HCT116 (cell line): ENCODE results near the gene SCN1B. TPM values are rescaled to one million over a fixed set of nuclear protein-coding genes. Genes with fewer than 3 reads are reported as not detected.

Experiments
- ATAC-seq: fragments of 200-7000 bp; cut with Tn5 transposase; 2 replicates; pipeline ENCODE4 v1.9.1; 2020; ENCODE audit warnings: mild to moderate bottlenecking, moderate library complexity
- BruUV-seq: library from RNA; stranded (reverse); fragments of 400-500 nt; replicated peaks from 2 replicates; lab custom pipeline; 2021; lab: Mats Ljungman, UMichigan
- CTCF ChIA-PET: fragments of 300-600 bp; sonication (Branson Sonifier 250); formaldehyde crosslinking; loops from one replicate; lab custom pipeline; 2021; ENCODE audit warnings: antibody characterized with exemption; lab: Charles Lee
- POLR2A ChIA-PET: fragments of 300-600, 350-600 bp; sonication (Branson Sonifier 250); formaldehyde crosslinking; loops from one replicate; lab custom pipeline; 2021; ENCODE audit warnings: antibody characterized with exemption; lab: Charles Lee
- RAD21 ChIA-PET, 2 experiments: fragments of 300-600 bp; sonication (Branson Sonifier 250); formaldehyde crosslinking; loops; one replicate each; lab custom pipeline; 2023; ENCODE audit warnings: low total read pairs in 2 of 2; ENCODE audit not compliant: uncharacterized antibody in 2 of 2, unreplicated experiment in 2 of 2, low non-redundant PET in 1 of 2; lab: Charles Lee
- DNase-seq: peaks from one replicate; pipeline ENCODE4 v3.0.0-alpha.2; 2010; ENCODE audit warnings: low read depth, low spot score
- H2AFZ ChIP-seq: fragments of 200-600 bp; shearing (Covaris generic), sonication (generic); 2 replicates; pipeline ENCODE4 v1.6.1; 2017; ENCODE audit warnings: low read depth, mixed run types, mixed read lengths, antibody characterized with exemption, low read length; ENCODE audit not compliant: poor library complexity, severe bottlenecking
- H3K27ac ChIP-seq: 2 replicates; pipeline ENCODE4 v1.5.1; 2012; ENCODE audit warnings: low read depth, low read length
- H3K27me3 ChIP-seq: fragments of 200-600 bp; sonication (generic); 2 replicates; pipeline ENCODE4 v1.6.1; 2016; ENCODE audit warnings: mixed run types, low read length, mixed read lengths; ENCODE audit not compliant: insufficient read depth
- H3K36me3 ChIP-seq, 2 experiments: fragments of 200-500 bp in 1 of 2; fragments of 200-600 bp in 1 of 2; sonication (Bioruptor generic) in 1 of 2; sonication (generic) in 1 of 2; 2 replicates each; pipeline versions ENCODE4 v1.5.1 to v1.6.1; 2014 to 2016; ENCODE audit warnings: low read length in 2 of 2, inconsistent platforms in 1 of 2, mixed read lengths in 1 of 2, mixed run types in 1 of 2; ENCODE audit not compliant: insufficient read depth in 2 of 2, control insufficient read depth in 1 of 2
- H3K4me1 ChIP-seq, 2 experiments: fragments of 200-600 bp in 1 of 2; sonication (generic) in 1 of 2; 2 replicates each; pipeline versions ENCODE4 v1.5.1 to v1.6.1; 2012 to 2017; ENCODE audit warnings: low read length in 2 of 2, inconsistent platforms in 1 of 2, mild to moderate bottlenecking in 1 of 2, mixed read lengths in 1 of 2, mixed run types in 1 of 2, moderate library complexity in 1 of 2; ENCODE audit not compliant: insufficient read depth in 2 of 2, control insufficient read depth in 1 of 2
- H3K4me2 ChIP-seq: fragments of 200-600 bp; sonication (generic); 2 replicates; pipeline ENCODE4 v1.6.1; 2017; ENCODE audit warnings: mixed run types, low read length, mixed read lengths
- H3K4me3 ChIP-seq, 2 experiments: fragments of 200-600 bp in 1 of 2; sonication (generic) in 1 of 2; replicated peaks in 1 of 2; 2 replicates each; pipeline ENCODE4 v1.5.1; 2011 to 2016; ENCODE audit warnings: low read length in 2 of 2, control low read depth in 1 of 2, low read depth in 1 of 2, mild to moderate bottlenecking in 1 of 2, mixed read lengths in 1 of 2, mixed run types in 1 of 2
- H3K79me2 ChIP-seq: fragments of 200-600 bp; sonication (generic); 2 replicates; pipeline ENCODE4 v1.6.1; 2017; ENCODE audit warnings: mild to moderate bottlenecking, mixed run types, low read length, moderate library complexity, mixed read lengths; ENCODE audit not compliant: insufficient read depth
- H3K9ac ChIP-seq: fragments of 200-600 bp; sonication (generic); 2 replicates; pipeline ENCODE4 v1.6.1; 2016; ENCODE audit warnings: low read length, mixed read lengths
- H3K9me2 ChIP-seq: fragments of 200-600 bp; sonication (generic), shearing (Covaris generic); 2 replicates; pipeline ENCODE4 v1.6.1; 2017; ENCODE audit warnings: mixed run types, mild to moderate bottlenecking, moderate library complexity; ENCODE audit not compliant: insufficient read depth
- H3K9me3 ChIP-seq, 2 experiments: fragments of 200-500 bp in 1 of 2; fragments of 200-600 bp in 1 of 2; sonication (Bioruptor generic) in 1 of 2; sonication (generic) in 1 of 2; 2 replicates each; pipeline ENCODE4 v1.6.1; 2014 to 2017; ENCODE audit warnings: low read length in 2 of 2, mixed read lengths in 2 of 2, inconsistent platforms in 1 of 2, low read depth in 1 of 2, mild to moderate bottlenecking in 1 of 2, mixed run types in 1 of 2, moderate library complexity in 1 of 2; ENCODE audit not compliant: control insufficient read depth in 1 of 2, insufficient read depth in 1 of 2
- H4K20me1 ChIP-seq: fragments of 200-600 bp; sonication (generic), shearing (Covaris generic); 2 replicates; pipeline ENCODE4 v1.6.1; 2017; ENCODE audit warnings: mixed run types, mild to moderate bottlenecking, moderate library complexity; ENCODE audit not compliant: insufficient read depth
- CBX3 ChIP-seq: IDR thresholded peaks from 2 replicates; pipeline ENCODE4 v1.6.1; 2012; ENCODE audit warnings: low read depth
- CEBPB ChIP-seq: IDR thresholded peaks from 2 replicates; pipeline ENCODE4 v1.6.1; 2012; ENCODE audit warnings: low read depth
- CTCF ChIP-seq, 3 experiments: fragments of 200-600 bp in 1 of 3; sonication (generic) in 1 of 3; IDR thresholded peaks in 2 of 3; conservative IDR thresholded peaks in 1 of 3; 2 replicates each; pipeline ENCODE4 v1.5.1; 2012 to 2017; ENCODE audit warnings: low read depth in 2 of 3, low read length in 2 of 3, antibody characterized with exemption in 1 of 3, borderline replicate concordance in 1 of 3, control low read depth in 1 of 3, mild to moderate bottlenecking in 1 of 3, mixed read lengths in 1 of 3, mixed run types in 1 of 3, moderate library complexity in 1 of 3; ENCODE audit not compliant: insufficient read depth in 1 of 3
- EGR1 ChIP-seq: IDR thresholded peaks from 2 replicates; pipeline ENCODE4 v1.6.1; 2012; ENCODE audit warnings: low read depth
- ELF1 ChIP-seq: IDR thresholded peaks from 2 replicates; pipeline ENCODE4 v1.6.1; 2012; ENCODE audit warnings: low read depth, borderline replicate concordance
- EZH2phosphoT487 ChIP-seq: fragments of 200-600 bp; IDR thresholded peaks from 2 replicates; pipeline ENCODE4 v1.6.1; 2018; ENCODE audit warnings: antibody characterized with exemption, borderline replicate concordance
- FOSL1 ChIP-seq: IDR thresholded peaks from 2 replicates; pipeline ENCODE4 v1.6.1; 2012; ENCODE audit warnings: low read depth
- JUND ChIP-seq: IDR thresholded peaks from 2 replicates; pipeline ENCODE4 v1.6.1; 2012
- POLR2AphosphoS5 ChIP-seq: IDR thresholded peaks from 2 replicates; pipeline ENCODE4 v1.6.1; 2011; ENCODE audit warnings: mild to moderate bottlenecking, low read depth, low read length, moderate library complexity
- RAD21 ChIP-seq: IDR thresholded peaks from 2 replicates; pipeline ENCODE4 v1.6.1; 2012; ENCODE audit warnings: low read depth, mild to moderate bottlenecking
- SIN3A ChIP-seq: IDR thresholded peaks from 2 replicates; pipeline ENCODE4 v1.6.1; 2012; ENCODE audit warnings: low read depth
- SP1 ChIP-seq: IDR thresholded peaks from 2 replicates; pipeline ENCODE4 v1.6.1; 2012; ENCODE audit warnings: low read depth
- SRF ChIP-seq: IDR thresholded peaks from 2 replicates; pipeline ENCODE4 v1.6.1; 2012; ENCODE audit warnings: low read depth
- YY1 ChIP-seq: IDR thresholded peaks from 2 replicates; pipeline ENCODE4 v1.6.1; 2011; ENCODE audit warnings: low read length, low read depth, moderate library complexity, mild to moderate bottlenecking; ENCODE audit not compliant: insufficient replicate concordance; ENCODE audit errors: extremely low read depth
- ZFX ChIP-seq: fragments of 450-650 bp; IDR thresholded peaks from 2 replicates; pipeline ENCODE4 v1.6.1; 2017
- intact Hi-C: fragments of 100-400 bp; cut with micrococcal nuclease; formaldehyde crosslinking; loops from 2 replicates; pipeline ENCODE4 v1.10.0; 2022
- total RNA-seq: library from RNA; stranded (reverse); gene quantifications from one replicate; pipeline ENCODE4 v1.2.1, GENCODE V29; 2021; ENCODE audit not compliant: unreplicated experiment
- TF ChIP-seq, protein P1 (sequence below): IDR thresholded peaks from 2 replicates; pipeline ENCODE4 v1.6.1; 2012; ENCODE audit warnings: low read depth

The SCN1B gene
- total RNA-seq, 1 experiment from 2014 or later = 6.6 TPM

DNA sequence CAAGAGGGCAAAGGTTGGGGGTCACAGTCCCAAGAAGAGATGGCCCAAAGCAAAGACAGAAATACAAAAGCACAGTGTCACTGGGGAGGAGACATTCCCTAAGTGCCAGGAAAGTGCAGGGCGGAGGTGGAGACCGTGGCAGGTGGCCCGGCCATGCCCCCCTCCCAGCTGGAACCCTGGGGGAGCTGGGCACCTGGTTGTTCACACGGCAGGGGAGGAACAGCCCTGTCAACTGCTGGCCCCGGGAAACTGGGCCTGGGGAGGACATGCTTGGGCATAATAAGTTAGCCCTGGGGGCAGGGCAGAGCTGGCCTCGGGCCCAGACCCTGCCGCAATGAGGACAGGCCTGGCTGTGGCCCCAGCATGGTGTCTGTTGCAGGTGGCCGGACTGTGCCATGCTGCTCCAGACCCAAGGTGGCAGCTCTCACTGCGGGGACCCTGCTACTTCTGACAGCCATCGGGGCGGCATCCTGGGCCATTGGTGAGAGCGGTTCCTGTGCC lies 18.7 kb downstream of the SCN1B start:
- Histone ChIP-seq H2AFZ (no peak overlapping the region), H4K20me1 (no peaks in the 10 kb centered on the region), H3K27ac (no peak overlapping the region), H3K4me1 (no peaks in the 10 kb centered on the region), H3K4me2 (no peak overlapping the region), H3K36me3 (no peaks in the 10 kb centered on the region), H3K4me3 (no peak overlapping the region), H3K9me3 (no peaks in the 10 kb centered on the region), H3K9ac (no peak overlapping the region), H3K79me2 (no peaks in the 10 kb centered on the region), H3K9me2 (no peaks in the 10 kb centered on the region), H3K27me3 (no peaks in the 10 kb centered on the region)
- no peak for DNase-seq
- BruUV-seq = no TSS peak
- RAD21 ChIA-PET = no interaction called here
- ATAC-seq = no peak
- CTCF ChIA-PET = interaction anchor here (1.1 to 3.9 kb wide), 3 partner anchors 9 to 93 kb away, joined by 3 to 13 read pairs (median 4); no protein-coding TSS in a partner anchor
- intact Hi-C loops = no loop called here
- POLR2A ChIA-PET = no interaction called here
- TF ChIP-seq CEBPB (no peak), SIN3A (no peak), FOSL1 (no peak), ZFX (no peak), YY1 (no peak), ELF1 (no peak), SP1 (no peak), EGR1 (no peak), POLR2AphosphoS5 (no peak), CBX3 (no peak), JUND (no peak), RAD21 (no peak), SRF (no peak), CTCF (IDR thresholded peaks at IDR 0.05 in 2 of 3, conservative IDR thresholded peaks at IDR 0.05 in 1 of 3; ENCODE audit: borderline replicate concordance in 1 of 3, insufficient read depth in 1 of 3, low read depth in 2 of 3, low read length in 2 of 3) (no peak), EZH2phosphoT487 (no peak)
- TF ChIP-seq, protein P1, sequence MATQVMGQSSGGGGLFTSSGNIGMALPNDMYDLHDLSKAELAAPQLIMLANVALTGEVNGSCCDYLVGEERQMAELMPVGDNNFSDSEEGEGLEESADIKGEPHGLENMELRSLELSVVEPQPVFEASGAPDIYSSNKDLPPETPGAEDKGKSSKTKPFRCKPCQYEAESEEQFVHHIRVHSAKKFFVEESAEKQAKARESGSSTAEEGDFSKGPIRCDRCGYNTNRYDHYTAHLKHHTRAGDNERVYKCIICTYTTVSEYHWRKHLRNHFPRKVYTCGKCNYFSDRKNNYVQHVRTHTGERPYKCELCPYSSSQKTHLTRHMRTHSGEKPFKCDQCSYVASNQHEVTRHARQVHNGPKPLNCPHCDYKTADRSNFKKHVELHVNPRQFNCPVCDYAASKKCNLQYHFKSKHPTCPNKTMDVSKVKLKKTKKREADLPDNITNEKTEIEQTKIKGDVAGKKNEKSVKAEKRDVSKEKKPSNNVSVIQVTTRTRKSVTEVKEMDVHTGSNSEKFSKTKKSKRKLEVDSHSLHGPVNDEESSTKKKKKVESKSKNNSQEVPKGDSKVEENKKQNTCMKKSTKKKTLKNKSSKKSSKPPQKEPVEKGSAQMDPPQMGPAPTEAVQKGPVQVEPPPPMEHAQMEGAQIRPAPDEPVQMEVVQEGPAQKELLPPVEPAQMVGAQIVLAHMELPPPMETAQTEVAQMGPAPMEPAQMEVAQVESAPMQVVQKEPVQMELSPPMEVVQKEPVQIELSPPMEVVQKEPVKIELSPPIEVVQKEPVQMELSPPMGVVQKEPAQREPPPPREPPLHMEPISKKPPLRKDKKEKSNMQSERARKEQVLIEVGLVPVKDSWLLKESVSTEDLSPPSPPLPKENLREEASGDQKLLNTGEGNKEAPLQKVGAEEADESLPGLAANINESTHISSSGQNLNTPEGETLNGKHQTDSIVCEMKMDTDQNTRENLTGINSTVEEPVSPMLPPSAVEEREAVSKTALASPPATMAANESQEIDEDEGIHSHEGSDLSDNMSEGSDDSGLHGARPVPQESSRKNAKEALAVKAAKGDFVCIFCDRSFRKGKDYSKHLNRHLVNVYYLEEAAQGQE = no peak
